Thoracic aorta (tissue), 2 donors: Measurements from ENCODE around the gene RGS2. TPM values are rescaled to one million over a fixed set of nuclear protein-coding genes. Genes with fewer than 3 reads are reported as not detected.

Source experiments
- ATAC-seq: fragments of 150-250 bp; one replicate; pipeline ENCODE4 v1.8.0; 2017; ENCODE audit warnings: low read depth; ENCODE audit not compliant: insufficient number of reproducible peaks, low FRiP score
- DNase-seq: peaks from one replicate; pipeline ENCODE4 v3.0.0-alpha.2; 2020; ENCODE audit warnings: low spot score
- H3K27ac ChIP-seq, 2 donors: fragments of 200-600 bp; sonication (generic); 1 replicate in 1 of 2; 2 replicates in 1 of 2; pipeline ENCODE4 v1.5.1; 2016; ENCODE audit warnings: mild to moderate bottlenecking in 2 of 2, moderate library complexity in 2 of 2
- H3K27me3 ChIP-seq: fragments of 200-600 bp; sonication (generic); replicated peaks from 2 replicates; pipeline ENCODE4 v1.6.0; 2016; ENCODE audit warnings: mild to moderate bottlenecking; ENCODE audit not compliant: insufficient read depth
- H3K36me3 ChIP-seq: fragments of 200-600 bp; sonication (generic); one replicate; pipeline ENCODE4 v1.5.1; 2016
- H3K4me1 ChIP-seq, 2 donors: fragments of 200-600 bp; sonication (generic); 1 replicate in 1 of 2; 2 replicates in 1 of 2; pipeline versions ENCODE4 v1.5.1 to v1.6.0; 2016; ENCODE audit warnings: low read depth in 2 of 2, mild to moderate bottlenecking in 1 of 2; ENCODE audit not compliant: control insufficient read depth in 1 of 2
- H3K4me3 ChIP-seq: fragments of 200-600 bp; sonication (generic); 2 replicates; pipeline ENCODE4 v1.5.1; 2016; ENCODE audit warnings: mild to moderate bottlenecking
- H3K9me3 ChIP-seq: fragments of 200-600 bp; sonication (generic); 2 replicates; pipeline ENCODE4 v1.5.1; 2016
- CTCF ChIP-seq: fragments of 200-600 bp; sonication (generic); IDR thresholded peaks from one replicate; pipeline ENCODE4 v1.5.1; 2019; ENCODE audit warnings: antibody characterized with exemption
- total RNA-seq, 2 donors: library from RNA; depleted of rRNA; stranded (reverse); fragments of >200 nt; gene quantifications; one replicate each; pipeline versions ENCODE4 v1.1.0 to v1.2.3, GENCODE V29; 2016

The RGS2 gene
- total RNA-seq, 2 donors from 2014 or later, result 85.2 to 188 TPM

- TF ChIP-seq CTCF, result no peak
- Histone ChIP-seq H3K9me3 (no peaks in the 10 kb centered on the region), H3K4me3 (no peak overlapping the region), H3K27me3 (no peaks in the 10 kb centered on the region), H3K27ac (no peak overlapping the region), H3K36me3 (no peaks in the 10 kb centered on the region), H3K4me1 (peaks cover 4 to 6% of the 10 kb centered on the region in 2 donors)
- ATAC-seq, result no peak
- no peak for DNase-seq
These were observed 7.4 kb upstream of the RGS2 start for GRCh38 chr1:192801451-192801850.

GRCh38 chr1:192802406-192802805 lies 6.4 kb upstream of the RGS2 start:
- Histone ChIP-seq H3K36me3 (no peaks in the 10 kb centered on the region), H3K27ac (no peak overlapping the region), H3K27me3 (no peaks in the 10 kb centered on the region), H3K4me1 (peaks cover 4 to 5% of the 10 kb centered on the region in 2 donors), H3K4me3 (no peak overlapping the region), H3K9me3 (no peaks in the 10 kb centered on the region)
- ATAC-seq (no peak), DNase-seq (no peak)
- TF ChIP-seq CTCF, result no peak

- peaks cover 4 to 9% of the 10 kb centered on the region in 2 donors for H3K4me1 ChIP-seq
- no peaks in the 10 kb centered on the region for H3K9me3 ChIP-seq
- no peaks in the 10 kb centered on the region for H3K27me3 ChIP-seq
- ATAC-seq, result no peak
- no peak for DNase-seq
- no peak overlapping the region for H3K4me3 ChIP-seq
- no peak overlapping the region for H3K27ac ChIP-seq
- no peaks in the 10 kb centered on the region for H3K36me3 ChIP-seq
- TF ChIP-seq CTCF, result no peak
These were observed 5.3 kb upstream of the RGS2 start for GRCh38 chr1:192803501-192803900.

- no peak overlapping the region for H3K27ac ChIP-seq
- ATAC-seq (no peak), DNase-seq (no peak)
These were observed 3.0 kb upstream of the RGS2 start for GRCh38 chr1:192805832-192806323.

More at GRCh38 chr1:192805832-192806323, 3.0 kb upstream of the RGS2 start:
- TF ChIP-seq CTCF, result peak; percentile 60
- no peaks in the 10 kb centered on the region for H3K36me3 ChIP-seq
- no peaks in the 10 kb centered on the region for H3K27me3 ChIP-seq
- peaks cover 9 to 17% of the 10 kb centered on the region in 2 donors for H3K4me1 ChIP-seq
- H3K4me3 ChIP-seq, result no peak overlapping the region
- H3K9me3 ChIP-seq, result no peaks in the 10 kb centered on the region
